ENCODE measurements around the gene FLRT3.

FLRT3 gene

DNA sequence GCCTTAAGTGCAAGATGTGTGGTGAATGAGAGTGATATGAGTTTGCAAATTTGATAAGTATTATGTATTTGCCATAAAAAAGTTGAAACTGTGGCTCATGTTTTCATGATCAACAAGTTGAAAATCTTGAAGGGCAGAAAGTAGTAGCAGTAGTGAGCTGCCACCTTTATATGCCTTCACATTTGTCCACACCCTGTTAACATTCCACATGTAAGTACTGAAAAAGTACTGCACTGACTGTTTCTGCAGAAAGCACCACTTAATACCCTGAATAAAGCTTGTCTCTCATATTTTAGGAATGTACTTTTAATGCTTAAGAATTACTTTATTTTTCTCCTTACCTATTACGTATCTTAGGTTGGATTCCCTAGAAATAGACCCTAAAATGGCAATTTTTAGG lies 45.9 kb downstream of the FLRT3 start:
- H3K4me1 ChIP-seq (ENCODE audit: control insufficient read depth, insufficient read depth, low read length, poor library complexity, severe bottlenecking) = peaks cover 10% of the 10 kb centered on the region
- no peaks in the 10 kb centered on the region for H3K36me3 ChIP-seq (ENCODE audit: control insufficient read depth, insufficient read depth, low read length)
- no CpG with 5 or more reads among the region's 1 CpG for WGBS, 2 experiments (ENCODE audit: insufficient coverage in 2 of 2)
- no peak overlapping the region for H3K4me3 ChIP-seq (ENCODE audit: extremely low read depth, insufficient read depth, low read length, poor library complexity, severe bottlenecking)
- no peak overlapping the region for H3K27ac ChIP-seq (ENCODE audit: low read depth, low read length, severe bottlenecking)
- H3K9me3 ChIP-seq (ENCODE audit: control insufficient read depth, low read length) = no peaks in the 10 kb centered on the region

DNA sequence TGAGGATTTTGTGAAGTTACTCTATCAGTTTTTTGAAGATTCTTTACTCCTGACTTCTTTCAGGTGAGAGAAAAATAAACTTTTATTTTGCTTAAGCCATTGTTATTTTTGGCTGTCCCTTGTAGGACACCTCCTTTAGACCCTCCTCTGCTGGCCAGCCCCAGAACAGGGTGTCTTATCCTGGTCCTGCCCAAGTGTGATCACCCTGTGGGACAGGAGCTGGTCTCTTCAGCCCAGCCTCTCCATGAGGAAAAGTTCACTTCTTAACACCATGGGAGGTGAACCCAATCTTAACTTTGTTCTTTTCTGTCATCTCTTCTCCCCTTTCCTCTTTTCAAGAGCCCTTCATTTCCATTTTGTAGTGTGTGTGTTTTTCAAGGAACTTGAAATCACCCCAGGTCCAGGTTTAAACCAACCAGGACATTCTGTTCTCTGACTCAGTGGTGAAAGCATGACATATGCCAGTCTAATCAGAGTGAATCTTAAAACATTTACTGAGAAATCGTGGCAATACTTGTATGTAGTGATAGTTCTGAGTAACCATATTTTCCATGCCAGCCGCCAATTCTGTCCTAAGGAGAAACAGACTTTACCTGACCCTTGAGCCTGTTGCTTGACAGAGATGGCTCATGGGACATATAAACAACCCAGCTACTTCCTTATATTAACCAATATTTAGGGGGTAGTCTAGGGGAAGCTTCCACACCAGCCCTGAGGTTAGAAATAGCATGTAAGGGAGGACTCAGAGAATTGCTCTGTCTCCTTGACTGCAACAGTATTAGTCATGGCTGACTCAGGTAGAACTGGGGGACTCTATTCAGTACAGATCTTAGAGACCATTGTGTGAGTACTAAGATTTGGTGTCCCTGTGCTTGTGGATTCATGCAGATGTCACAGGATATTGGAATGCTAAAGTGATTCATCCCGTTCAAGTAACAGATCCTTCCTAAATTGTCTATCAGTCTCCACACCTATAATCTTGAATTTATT lies 48.8 kb downstream of the FLRT3 start:
- H3K9me3 ChIP-seq (ENCODE audit: control insufficient read depth, low read length) = no peaks in the 10 kb centered on the region
- no peak overlapping the region for H3K27ac ChIP-seq (ENCODE audit: low read depth, low read length, severe bottlenecking)
- WGBS, 2 experiments (ENCODE audit: insufficient coverage in 2 of 2) = 88 to 92% methylated on average over 1 to 2 of the region's 3 CpGs
- H3K4me1 ChIP-seq (ENCODE audit: control insufficient read depth, insufficient read depth, low read length, poor library complexity, severe bottlenecking) = peaks cover 10% of the 10 kb centered on the region
- H3K4me3 ChIP-seq (ENCODE audit: extremely low read depth, insufficient read depth, low read length, poor library complexity, severe bottlenecking) = no peak overlapping the region
- H3K36me3 ChIP-seq (ENCODE audit: control insufficient read depth, insufficient read depth, low read length) = no peaks in the 10 kb centered on the region

GRCh38 chr20:14284443-14284842 lies 53.0 kb downstream of the FLRT3 start:
- no peak overlapping the region for H3K27ac ChIP-seq (ENCODE audit: low read depth, low read length, severe bottlenecking)
- H3K36me3 ChIP-seq (ENCODE audit: control insufficient read depth, insufficient read depth, low read length) = no peaks in the 10 kb centered on the region
- 100% methylated on average over 1 of the region's 1 CpG; no CpG with 5 or more reads in 1 of the 2 experiments for WGBS, 2 experiments (ENCODE audit: insufficient coverage in 2 of 2)
- H3K9me3 ChIP-seq (ENCODE audit: control insufficient read depth, low read length) = no peaks in the 10 kb centered on the region
- peaks cover 10% of the 10 kb centered on the region for H3K4me1 ChIP-seq (ENCODE audit: control insufficient read depth, insufficient read depth, low read length, poor library complexity, severe bottlenecking)
- no peak overlapping the region for H3K4me3 ChIP-seq (ENCODE audit: extremely low read depth, insufficient read depth, low read length, poor library complexity, severe bottlenecking)

DNA sequence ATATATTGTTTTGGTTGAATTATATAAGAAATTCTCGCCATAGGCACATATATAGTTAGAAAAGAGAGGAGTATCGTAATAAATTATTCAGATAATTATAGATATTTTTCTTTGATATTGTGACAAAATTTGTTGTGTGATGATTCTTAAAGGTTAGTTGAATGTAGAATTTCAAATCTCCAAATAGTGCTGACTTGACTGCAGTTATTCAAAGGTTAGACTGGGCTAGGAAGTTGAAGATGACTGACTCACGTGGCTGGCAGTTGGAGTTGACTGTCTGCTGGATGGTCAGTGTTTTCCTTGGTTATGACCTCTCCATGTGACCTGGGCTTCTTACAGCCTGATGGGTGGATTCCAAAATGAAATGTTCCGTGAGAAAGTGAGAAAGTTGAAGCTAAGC lies 55.3 kb downstream of the FLRT3 start:
- no peak overlapping the region for H3K27ac ChIP-seq (ENCODE audit: low read depth, low read length, severe bottlenecking)
- H3K4me1 ChIP-seq (ENCODE audit: control insufficient read depth, insufficient read depth, low read length, poor library complexity, severe bottlenecking) = no peaks in the 10 kb centered on the region
- no peaks in the 10 kb centered on the region for H3K36me3 ChIP-seq (ENCODE audit: control insufficient read depth, insufficient read depth, low read length)
- 80 to 84% methylated on average over 1 to 2 of the region's 4 CpGs for WGBS, 2 experiments (ENCODE audit: insufficient coverage in 2 of 2)
- H3K4me3 ChIP-seq (ENCODE audit: extremely low read depth, insufficient read depth, low read length, poor library complexity, severe bottlenecking) = no peak overlapping the region
- no peaks in the 10 kb centered on the region for H3K9me3 ChIP-seq (ENCODE audit: control insufficient read depth, low read length)

All from mesodermal cell (in vitro differentiated cells).